Body of pancreas (tissue), 4 donors: ENCODE data around the gene MORC1. TPM values are rescaled to one million over a fixed set of nuclear protein-coding genes. Genes with fewer than 3 reads are reported as not detected.

Source experiments
- ATAC-seq: fragments of 150-250 bp; one replicate; pipeline ENCODE4 v1.9.1; 2016
- DNase-seq, 4 donors: peaks; one replicate each; pipeline ENCODE4 v3.0.0-alpha.2; 2019
- H3K27ac ChIP-seq, 4 donors: fragments of 200-600 bp; sonication (generic); 1 replicate in 3 of 4; 2 replicates in 1 of 4; pipeline versions ENCODE4 v1.5.1 to v1.6.1; 2016 to 2019; ENCODE audit warnings: mild to moderate bottlenecking in 1 of 4, mixed read lengths in 1 of 4, moderate library complexity in 1 of 4
- H3K27me3 ChIP-seq, 2 donors: fragments of 200-600 bp; sonication (generic); one replicate each; pipeline ENCODE4 v1.6.0; 2016; ENCODE audit warnings: mild to moderate bottlenecking in 1 of 2
- H3K36me3 ChIP-seq, 2 donors: fragments of 200-600 bp; sonication (generic); replicated peaks in 1 of 2; 2 replicates each; pipeline ENCODE4 v1.5.1; 2016; ENCODE audit warnings: low read depth in 2 of 2; ENCODE audit not compliant: insufficient read depth in 1 of 2
- H3K4me1 ChIP-seq: fragments of 200-600 bp; sonication (generic); one replicate; pipeline ENCODE4 v1.6.0; 2016
- H3K4me3 ChIP-seq, 2 donors: fragments of 200-600 bp; sonication (generic); 1 replicate in 1 of 2; 2 replicates in 1 of 2; pipeline ENCODE4 v1.5.1; 2016 to 2019
- H3K9me3 ChIP-seq, 3 donors: fragments of 200-600 bp; sonication (generic); 1 replicate in 2 of 3; 2 replicates in 1 of 3; pipeline ENCODE4 v1.5.1; 2016
- CTCF ChIP-seq, 7 experiments: fragments of 450-650 bp in 4 of 7; fragments of 200-600 bp in 3 of 7; sonication (generic) in 3 of 7; IDR thresholded peaks; one replicate each; pipeline ENCODE4 v1.5.1; 2016 to 2019; ENCODE audit warnings: antibody characterized with exemption in 7 of 7
- POLR2A ChIP-seq, 3 donors: fragments of 450-650 bp; IDR thresholded peaks; one replicate each; pipeline ENCODE4 v1.6.1; 2016; ENCODE audit warnings: antibody characterized with exemption in 3 of 3, mild to moderate bottlenecking in 2 of 3
- WGBS, 2 donors: methylation state at CpG; one replicate each; pipeline ENCODE4 v1.1.5; 2017; 5-methylcytosine and 5-hydroxymethylcytosine counted together
- intact Hi-C: fragments of 100-400 bp; cut with DNase I; formaldehyde crosslinking; loops from one replicate; pipeline ENCODE4 v1.15.1; 2023
- total RNA-seq, 2 donors: library from RNA; depleted of rRNA; stranded (reverse); fragments of >200 nt; gene quantifications; one replicate each; pipeline ENCODE4 v1.1.0, GENCODE V29; 2016

Gene MORC1
- total RNA-seq, 2 donors from 2014 or later = not detected

GRCh38 chr3:109033000-109033660 lies 84.8 kb downstream of the MORC1 start:
- Histone ChIP-seq H3K27me3 (no peaks in the 10 kb centered on the region), H3K4me1 (no peaks in the 10 kb centered on the region), H3K27ac (no peak overlapping the region), H3K36me3 (no peaks in the 10 kb centered on the region), H3K9me3 (no peaks in the 10 kb centered on the region), H3K4me3 (no peak overlapping the region)
- intact Hi-C loops = no loop called here
- DNase-seq (no peak), ATAC-seq (no peak)
- TF ChIP-seq POLR2A (IDR thresholded peaks at IDR 0.05) = no peak
- no peak for TF ChIP-seq CTCF (IDR thresholded peaks at IDR 0.05)
- 45 to 48% methylated on average over 3 of the region's 3 CpGs for WGBS, 2 donors

GRCh38 chr3:109028753-109029152 lies 89.2 kb downstream of the MORC1 start:
- 82 to 86% methylated on average over 7 of the region's 7 CpGs for WGBS, 2 donors
- DNase-seq (no peak), ATAC-seq (no peak)
- intact Hi-C loops = no loop called here
- Histone ChIP-seq H3K27me3 (no peaks in the 10 kb centered on the region), H3K27ac (no peak overlapping the region), H3K4me1 (no peaks in the 10 kb centered on the region), H3K36me3 (no peaks in the 10 kb centered on the region), H3K9me3 (no peaks in the 10 kb centered on the region), H3K4me3 (no peak overlapping the region)
- no peak for TF ChIP-seq POLR2A (IDR thresholded peaks at IDR 0.05)
- no peak for TF ChIP-seq CTCF (IDR thresholded peaks at IDR 0.05)

- ATAC-seq = no peak
- intact Hi-C loops = no loop called here
- TF ChIP-seq CTCF (IDR thresholded peaks at IDR 0.05) = no peak
- no peak for TF ChIP-seq POLR2A (IDR thresholded peaks at IDR 0.05)
- H3K4me3 ChIP-seq = no peak overlapping the region
- H3K27me3 ChIP-seq = no peaks in the 10 kb centered on the region
- H3K36me3 ChIP-seq = no peaks in the 10 kb centered on the region
- no peaks in the 10 kb centered on the region for H3K4me1 ChIP-seq
- no peak overlapping the region for H3K27ac ChIP-seq
- DNase-seq = no peak
- no peaks in the 10 kb centered on the region for H3K9me3 ChIP-seq
These were observed 91.1 kb downstream of the MORC1 start for GRCh38 chr3:109026821-109027220.

GRCh38 chr3:109025896-109026295 lies 92.0 kb downstream of the MORC1 start:
- Histone ChIP-seq H3K9me3 (no peaks in the 10 kb centered on the region), H3K27me3 (no peaks in the 10 kb centered on the region), H3K4me1 (no peaks in the 10 kb centered on the region), H3K4me3 (no peak overlapping the region), H3K27ac (no peak overlapping the region), H3K36me3 (no peaks in the 10 kb centered on the region)
- ATAC-seq (no peak), DNase-seq (no peak)
- no peak for TF ChIP-seq POLR2A (IDR thresholded peaks at IDR 0.05)
- no peak for TF ChIP-seq CTCF (IDR thresholded peaks at IDR 0.05)
- intact Hi-C loops = no loop called here

- Histone ChIP-seq H3K4me3 (no peak overlapping the region), H3K9me3 (no peaks in the 10 kb centered on the region), H3K27me3 (no peaks in the 10 kb centered on the region), H3K4me1 (no peaks in the 10 kb centered on the region), H3K36me3 (no peaks in the 10 kb centered on the region), H3K27ac (no peak overlapping the region)
- DNase-seq (peak; percentile 47 to 60 (median 52)), ATAC-seq (peak; percentile 71)
- intact Hi-C loops = no loop called here
- 21 to 24% methylated on average over 3 of the region's 3 CpGs for WGBS, 2 donors
- TF ChIP-seq CTCF (IDR thresholded peaks at IDR 0.05) = peak; percentile 22 to 78 (median 60)
- no peak for TF ChIP-seq POLR2A (IDR thresholded peaks at IDR 0.05)
These were observed 94.2 kb downstream of the MORC1 start for GRCh38 chr3:109023656-109024254.
